Keratinocyte (primary cell): ENCODE measurements around the gene CYP2D6. TPM values are rescaled to one million over a fixed set of nuclear protein-coding genes. Genes with fewer than 3 reads are reported as not detected.
"Not testable (repeated sequence)": the region's sequence is repeated elsewhere in the genome, so short reads cannot be mapped to it uniquely, and the experiment has no call there.

Source experiments
- DNase-seq: peaks from one replicate; pipeline ENCODE4 v3.0.0-alpha.2; 2011; ENCODE audit warnings: low read depth, missing footprints, low spot score
- FAIRE-seq: peaks from 2 replicates; lab custom pipeline; 2011; peaks lifted over from hg19 to GRCh38; lab: Jason Lieb, UNC
- H2AFZ ChIP-seq: 2 replicates; pipeline ENCODE4 v1.6.0; 2012; ENCODE audit warnings: low read length, control low read depth, inconsistent platforms; ENCODE audit not compliant: control insufficient read depth
- H3K27ac ChIP-seq: 2 replicates; pipeline ENCODE4 v1.5.1; 2011; ENCODE audit warnings: low read length; ENCODE audit not compliant: control insufficient read depth, insufficient read depth
- H3K27me3 ChIP-seq: 3 replicates; pipeline ENCODE4 v1.6.0; 2011; ENCODE audit warnings: low read length; ENCODE audit not compliant: control insufficient read depth, insufficient read depth; ENCODE audit errors: extremely low read depth
- H3K36me3 ChIP-seq, 2 experiments: 2 replicates in 1 of 2; 3 replicates in 1 of 2; pipeline ENCODE4 v1.5.1; 2011; ENCODE audit warnings: low read length in 2 of 2, mild to moderate bottlenecking in 1 of 2; ENCODE audit not compliant: control insufficient read depth in 2 of 2, insufficient read depth in 2 of 2; ENCODE audit errors: extremely low read depth in 1 of 2
- H3K4me1 ChIP-seq: 3 replicates; pipeline ENCODE4 v1.5.1; 2011; ENCODE audit warnings: low read length; ENCODE audit not compliant: control insufficient read depth, insufficient read depth; ENCODE audit errors: extremely low read depth
- H3K4me2 ChIP-seq: 3 replicates; pipeline ENCODE4 v1.6.0; 2011; ENCODE audit warnings: low read depth, low read length; ENCODE audit not compliant: control insufficient read depth, insufficient read depth; ENCODE audit errors: extremely low read depth
- H3K4me3 ChIP-seq, 3 experiments: fragments of 200-600 bp in 1 of 3; sonication (generic) in 1 of 3; 2 replicates in 2 of 3; 3 replicates in 1 of 3; pipeline ENCODE4 v1.5.1; 2011 to 2016; ENCODE audit warnings: low read length in 3 of 3, mild to moderate bottlenecking in 3 of 3, control low read depth in 2 of 3, inconsistent platforms in 1 of 3, low read depth in 1 of 3, mixed read lengths in 1 of 3, mixed run types in 1 of 3, moderate library complexity in 1 of 3; ENCODE audit not compliant: control insufficient read depth in 2 of 3, insufficient read depth in 2 of 3; ENCODE audit errors: extremely low read depth in 1 of 3
- H3K79me2 ChIP-seq: 2 replicates; pipeline ENCODE4 v1.6.0; 2012; ENCODE audit warnings: low read length; ENCODE audit not compliant: control insufficient read depth, insufficient read depth
- H3K9ac ChIP-seq: 3 replicates; pipeline ENCODE4 v1.6.0; 2011; ENCODE audit warnings: low read length; ENCODE audit not compliant: control insufficient read depth, insufficient read depth; ENCODE audit errors: extremely low read depth
- H3K9me1 ChIP-seq: 3 replicates; pipeline ENCODE4 v1.6.0; 2011; ENCODE audit warnings: low read length; ENCODE audit not compliant: control insufficient read depth, insufficient read depth; ENCODE audit errors: extremely low read depth
- H3K9me3 ChIP-seq: 2 replicates; pipeline ENCODE4 v1.5.1; 2012; ENCODE audit warnings: low read depth, low read length; ENCODE audit not compliant: control insufficient read depth
- H4K20me1 ChIP-seq: 3 replicates; pipeline ENCODE4 v1.6.0; 2011; ENCODE audit warnings: low read length; ENCODE audit not compliant: control insufficient read depth, insufficient read depth; ENCODE audit errors: extremely low read depth
- CTCF ChIP-seq, 3 experiments: IDR thresholded peaks in 1 of 3; conservative IDR thresholded peaks in 1 of 3; optimal IDR thresholded peaks in 1 of 3; 2 replicates in 2 of 3; 3 replicates in 1 of 3; pipeline versions ENCODE3 to v1.5.1; 2011; ENCODE audit warnings: low read length in 3 of 3, mild to moderate bottlenecking in 3 of 3, moderate library complexity in 2 of 3, control low read depth in 1 of 3, inconsistent platforms in 1 of 3; ENCODE audit not compliant: insufficient read depth in 2 of 3; ENCODE audit errors: extremely low read depth in 1 of 3
- EZH2 ChIP-seq: IDR thresholded peaks from one replicate; pipeline ENCODE4 v1.6.1; 2012; ENCODE audit warnings: inconsistent platforms, mild to moderate bottlenecking, low read length, moderate library complexity
- dilution Hi-C: fragments of 300-500 bp; cut with MboI; formaldehyde crosslinking; loops from one replicate; pipeline ENCODE4 v1.7.0; 2020; ENCODE audit warnings: low sequenced_read_pairs; ENCODE audit not compliant: extremely low pct_ligation_motif_present
- polyA plus RNA-seq, 5 experiments: library from polyadenylated mRNA; depleted of rRNA in 3 of 5; stranded (reverse) in 3 of 5; stranded (forward) in 1 of 5; unstranded in 1 of 5; fragments of >200 nt; gene quantifications; 1 replicate in 1 of 5; 2 replicates in 3 of 5; 3 replicates in 1 of 5; pipeline versions ENCODE4 v1.2.1 to v1.2.3, GENCODE V29; 2011 to 2012; ENCODE audit warnings: missing spikeins in 2 of 5, low read depth in 1 of 5, low replicate concordance in 1 of 5

CYP2D6 gene
- polyA plus RNA-seq, 1 donor (not counting 4 experiments of a cell fraction or from before 2014, with no cell fraction given), result 0.81 TPM

- Histone ChIP-seq H3K9me3 (no peaks in the 10 kb centered on the region), H3K27ac (no peak overlapping the region), H3K36me3 (peaks cover 9 to 19% of the 10 kb centered on the region in 2 experiments), H3K4me2 (no peak overlapping the region), H3K79me2 (no peaks in the 10 kb centered on the region), H3K9ac (no peak overlapping the region), H3K4me3 (no peak overlapping the region), H3K4me1 (peaks cover 14% of the 10 kb centered on the region), H3K9me1 (no peaks in the 10 kb centered on the region), H2AFZ (no peak overlapping the region), H4K20me1 (no peaks in the 10 kb centered on the region), H3K27me3 (no peaks in the 10 kb centered on the region)
- FAIRE-seq (no peak), DNase-seq (no peak)
- TF ChIP-seq CTCF (optimal IDR thresholded peaks at IDR 0.05 in 1 of 3, IDR thresholded peaks at IDR 0.05 in 1 of 3, conservative IDR thresholded peaks at IDR 0.05 in 1 of 3; ENCODE audit: extremely low read depth in 1 of 3, insufficient read depth in 2 of 3, low read length in 3 of 3) (no peak), EZH2 (no peak)
- dilution Hi-C loops, result no loop called here
Observed at GRCh38 chr22:42151924-42152635, 21.5 kb upstream of the CYP2D6 start.

- Histone ChIP-seq H2AFZ (no peak overlapping the region), H3K79me2 (no peaks in the 10 kb centered on the region), H4K20me1 (no peaks in the 10 kb centered on the region), H3K9me1 (no peaks in the 10 kb centered on the region), H3K9ac (no peak overlapping the region), H3K36me3 (peaks cover 5 to 19% of the 10 kb centered on the region in 2 experiments), H3K4me2 (no peak overlapping the region), H3K27me3 (no peaks in the 10 kb centered on the region), H3K4me1 (peaks cover 3% of the 10 kb centered on the region), H3K9me3 (no peaks in the 10 kb centered on the region), H3K4me3 (no peak overlapping the region), H3K27ac (no peak overlapping the region)
- TF ChIP-seq CTCF (optimal IDR thresholded peaks at IDR 0.05 in 1 of 3, IDR thresholded peaks at IDR 0.05 in 1 of 3, conservative IDR thresholded peaks at IDR 0.05 in 1 of 3; ENCODE audit: extremely low read depth in 1 of 3, insufficient read depth in 2 of 3, low read length in 3 of 3) (no peak), EZH2 (no peak)
- DNase-seq (no peak), FAIRE-seq (no peak)
- dilution Hi-C loops, result no loop called here
Observed at GRCh38 chr22:42150727-42151590, 20.3 kb upstream of the CYP2D6 start.

- H3K9me1 ChIP-seq, H3K27me3 ChIP-seq, H3K9ac ChIP-seq, H3K79me2 ChIP-seq, H3K4me1 ChIP-seq, H4K20me1 ChIP-seq, H3K27ac ChIP-seq, DNase-seq, dilution Hi-C loops, H3K9me3 ChIP-seq, FAIRE-seq, H2AFZ ChIP-seq, H3K4me2 ChIP-seq, H3K4me3 ChIP-seq: not testable (repeated sequence)
- H3K36me3 ChIP-seq, result peaks cover 0 to 16% of the 10 kb centered on the region in 2 experiments
Observed at GRCh38 chr22:42149798-42150197, 19.2 kb upstream of the CYP2D6 start.
